Measurements from ENCODE around the gene CAP2.

CAP2 gene

GRCh38 chr6:17415321-17415720 lies 21.9 kb downstream of the CAP2 start:
- TF ChIP-seq CTCF (IDR thresholded peaks at IDR 0.05; ENCODE audit: low read length, missing control alignments) = no peak
- no peak overlapping the region for H3K4me3 ChIP-seq (replicated peaks; ENCODE audit: low read depth, low read length)
- no peak for DNase-seq (ENCODE audit: low read depth)

GRCh38 chr6:17416806-17417205 lies 23.4 kb downstream of the CAP2 start:
- peak; percentile 27 for DNase-seq (ENCODE audit: low read depth)
- no peak overlapping the region for H3K4me3 ChIP-seq (replicated peaks; ENCODE audit: low read depth, low read length)
- no peak for TF ChIP-seq CTCF (IDR thresholded peaks at IDR 0.05; ENCODE audit: low read length, missing control alignments)

GRCh38 chr6:17417817-17418216 lies 24.4 kb downstream of the CAP2 start:
- DNase-seq (ENCODE audit: low read depth) = peak; percentile 95
- TF ChIP-seq CTCF (IDR thresholded peaks at IDR 0.05; ENCODE audit: low read length, missing control alignments) = no peak

GRCh38 chr6:17418281-17419188 lies 25.1 kb downstream of the CAP2 start:
- no peak for TF ChIP-seq CTCF (IDR thresholded peaks at IDR 0.05; ENCODE audit: low read length, missing control alignments)
- DNase-seq (ENCODE audit: low read depth) = peak; percentile 71
- peak overlapping the region; percentile 15 for H3K4me3 ChIP-seq (replicated peaks; ENCODE audit: low read depth, low read length)

More at GRCh38 chr6:17417817-17418216, 24.4 kb downstream of the CAP2 start:
- no peak overlapping the region for H3K4me3 ChIP-seq (replicated peaks; ENCODE audit: low read depth, low read length)

GRCh38 chr6:17419189-17419575 lies 25.8 kb downstream of the CAP2 start:
- TF ChIP-seq CTCF (IDR thresholded peaks at IDR 0.05; ENCODE audit: low read length, missing control alignments) = no peak
- no peak overlapping the region for H3K4me3 ChIP-seq (replicated peaks; ENCODE audit: low read depth, low read length)
- peak; percentile 13 for DNase-seq (ENCODE audit: low read depth)

GRCh38 chr6:17420368-17420767 lies 27.0 kb downstream of the CAP2 start:
- DNase-seq (ENCODE audit: low read depth) = no peak
- TF ChIP-seq CTCF (IDR thresholded peaks at IDR 0.05; ENCODE audit: low read length, missing control alignments) = no peak
- H3K4me3 ChIP-seq (replicated peaks; ENCODE audit: low read depth, low read length) = no peak overlapping the region

GRCh38 chr6:17421406-17421805 lies 28.0 kb downstream of the CAP2 start:
- no peak for TF ChIP-seq CTCF (IDR thresholded peaks at IDR 0.05; ENCODE audit: low read length, missing control alignments)
- DNase-seq (ENCODE audit: low read depth) = no peak
- no peak overlapping the region for H3K4me3 ChIP-seq (replicated peaks; ENCODE audit: low read depth, low read length)
